ENCODE measurements around the gene CSMD2.

CSMD2 gene

DNA sequence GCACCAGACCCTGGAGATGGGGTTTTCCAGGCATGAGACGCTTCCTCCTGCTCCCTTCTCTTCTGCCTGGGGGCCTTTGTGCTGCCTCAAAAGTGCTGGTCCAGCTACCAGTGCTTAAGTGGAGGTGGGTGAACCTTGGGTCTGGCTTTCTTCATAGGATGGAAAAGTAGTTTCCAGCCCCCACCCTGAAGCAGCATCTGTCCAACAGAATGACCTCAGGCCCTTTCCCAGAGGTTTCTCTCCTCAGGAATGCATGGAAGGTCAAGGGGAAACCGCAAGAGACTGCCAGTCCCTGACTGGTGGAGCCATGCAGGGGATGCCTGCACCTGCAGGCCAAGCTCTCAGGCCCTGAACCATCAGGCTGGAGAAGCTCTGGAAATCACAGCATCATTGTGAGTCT lies 237.3 kb downstream of the CSMD2 start:
- TF ChIP-seq, protein P1, sequence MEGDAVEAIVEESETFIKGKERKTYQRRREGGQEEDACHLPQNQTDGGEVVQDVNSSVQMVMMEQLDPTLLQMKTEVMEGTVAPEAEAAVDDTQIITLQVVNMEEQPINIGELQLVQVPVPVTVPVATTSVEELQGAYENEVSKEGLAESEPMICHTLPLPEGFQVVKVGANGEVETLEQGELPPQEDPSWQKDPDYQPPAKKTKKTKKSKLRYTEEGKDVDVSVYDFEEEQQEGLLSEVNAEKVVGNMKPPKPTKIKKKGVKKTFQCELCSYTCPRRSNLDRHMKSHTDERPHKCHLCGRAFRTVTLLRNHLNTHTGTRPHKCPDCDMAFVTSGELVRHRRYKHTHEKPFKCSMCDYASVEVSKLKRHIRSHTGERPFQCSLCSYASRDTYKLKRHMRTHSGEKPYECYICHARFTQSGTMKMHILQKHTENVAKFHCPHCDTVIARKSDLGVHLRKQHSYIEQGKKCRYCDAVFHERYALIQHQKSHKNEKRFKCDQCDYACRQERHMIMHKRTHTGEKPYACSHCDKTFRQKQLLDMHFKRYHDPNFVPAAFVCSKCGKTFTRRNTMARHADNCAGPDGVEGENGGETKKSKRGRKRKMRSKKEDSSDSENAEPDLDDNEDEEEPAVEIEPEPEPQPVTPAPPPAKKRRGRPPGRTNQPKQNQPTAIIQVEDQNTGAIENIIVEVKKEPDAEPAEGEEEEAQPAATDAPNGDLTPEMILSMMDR (IDR thresholded peaks at IDR 0.05; ENCODE audit: borderline replicate concordance, insufficient read depth, low read depth, low read length): no peak
- H3K4me3 ChIP-seq (ENCODE audit: low read depth, low read length): no peak overlapping the region

DNA sequence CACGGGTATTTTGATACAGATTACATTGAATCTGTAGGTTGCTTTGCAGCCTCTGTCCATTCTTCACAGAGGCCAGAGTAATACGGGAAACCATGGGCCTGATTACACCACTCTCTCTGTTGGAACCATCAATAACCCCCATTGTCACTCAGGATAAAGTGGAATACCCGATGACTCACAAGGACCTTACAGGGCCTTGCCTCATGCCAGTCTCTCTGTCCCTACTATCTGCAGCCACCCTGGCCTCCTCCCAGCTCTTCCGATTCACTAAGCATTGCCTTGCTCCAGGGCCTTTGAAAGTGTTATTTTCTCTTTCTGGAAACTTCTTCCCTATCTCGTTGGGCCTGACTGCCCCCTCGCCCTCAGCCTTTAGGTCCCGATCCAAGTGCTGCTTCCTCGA lies 239.4 kb downstream of the CSMD2 start:
- TF ChIP-seq, protein P1 (IDR thresholded peaks at IDR 0.05; ENCODE audit: borderline replicate concordance, insufficient read depth, low read depth, low read length): no peak
- no peak overlapping the region for H3K4me3 ChIP-seq (ENCODE audit: low read depth, low read length)

GRCh38 chr1:33921281-33921680 lies 243.7 kb downstream of the CSMD2 start:
- TF ChIP-seq, protein P1 (IDR thresholded peaks at IDR 0.05; ENCODE audit: borderline replicate concordance, insufficient read depth, low read depth, low read length): no peak
- H3K4me3 ChIP-seq (ENCODE audit: low read depth, low read length): no peak overlapping the region

GRCh38 chr1:33918368-33918767 lies 246.7 kb downstream of the CSMD2 start:
- TF ChIP-seq, protein P1 (IDR thresholded peaks at IDR 0.05; ENCODE audit: borderline replicate concordance, insufficient read depth, low read depth, low read length): no peak
- no peak overlapping the region for H3K4me3 ChIP-seq (ENCODE audit: low read depth, low read length)

- TF ChIP-seq, protein P1 (IDR thresholded peaks at IDR 0.05; ENCODE audit: borderline replicate concordance, insufficient read depth, low read depth, low read length): no peak
- H3K4me3 ChIP-seq (ENCODE audit: low read depth, low read length): no peak overlapping the region
Observed at GRCh38 chr1:33916786-33917185, 248.2 kb downstream of the CSMD2 start.

GRCh38 chr1:33914531-33914930 lies 250.5 kb downstream of the CSMD2 start:
- TF ChIP-seq, protein P1 (IDR thresholded peaks at IDR 0.05; ENCODE audit: borderline replicate concordance, insufficient read depth, low read depth, low read length): no peak

DNA sequence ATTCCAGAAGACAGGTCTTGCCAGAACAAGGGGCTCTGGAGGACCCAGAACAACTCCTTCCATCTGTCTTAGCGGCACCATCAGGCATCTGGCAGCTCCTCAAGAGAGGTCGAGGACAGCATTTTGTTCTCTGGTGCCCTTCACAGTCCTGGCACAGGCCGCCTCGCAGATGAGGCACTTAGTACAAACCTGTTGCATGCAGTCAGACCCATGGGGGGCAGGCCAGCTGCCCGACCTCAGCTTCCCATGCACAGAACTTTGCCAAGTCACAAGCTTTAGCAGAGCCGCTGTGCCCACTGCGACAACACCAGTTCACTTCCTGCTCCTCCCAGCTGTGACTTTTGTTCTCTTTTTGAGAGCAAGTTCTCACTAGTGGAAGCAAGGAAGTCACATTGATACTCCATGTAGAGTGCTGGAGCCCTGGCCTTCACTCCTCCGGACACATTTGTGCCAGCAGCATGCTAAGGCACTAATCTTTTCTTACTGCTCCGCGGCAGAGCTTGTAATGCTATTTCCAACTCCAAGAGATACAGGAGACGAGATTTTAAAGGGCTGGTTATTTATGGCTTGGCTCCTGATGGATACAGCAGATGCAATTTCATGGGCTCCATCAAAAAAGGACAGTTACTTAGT lies 256.6 kb downstream of the CSMD2 start:
- no peak overlapping the region for H3K4me3 ChIP-seq (ENCODE audit: low read depth, low read length)
- TF ChIP-seq, protein P1 (IDR thresholded peaks at IDR 0.05; ENCODE audit: borderline replicate concordance, insufficient read depth, low read depth, low read length): no peak

More at GRCh38 chr1:33914531-33914930, 250.5 kb downstream of the CSMD2 start:
- H3K4me3 ChIP-seq (ENCODE audit: low read depth, low read length): no peak overlapping the region

All from GM12875 (cell line).